Left lobe of liver (tissue), 2 donors: ENCODE data around the gene CECR2. TPM values are rescaled to one million over a fixed set of nuclear protein-coding genes. Genes with fewer than 3 reads are reported as not detected.
"Not testable (repeated sequence)": the region's sequence is repeated elsewhere in the genome, so short reads cannot be mapped to it uniquely, and the experiment has no call there.

Experiments used
- ATAC-seq: fragments of 200-7000 bp; cut with Tn5 transposase; one replicate; pipeline ENCODE4 v1.9.1; 2020; ENCODE audit warnings: mild to moderate bottlenecking, moderate library complexity
- DNase-seq: peaks from one replicate; pipeline ENCODE4 v3.0.0-alpha.2; 2020; ENCODE audit warnings: low spot score
- total RNA-seq: library from RNA; stranded (reverse); gene quantifications from one replicate; pipeline ENCODE4 v1.2.1, GENCODE V29; 2021
- donor health status: DM: no; HTN: no; CAD: no; lungs with moderate emphysema.
- donor health status: DM: no; HTN: yes; CAD: no.

Gene CECR2
- total RNA-seq, 1 donor from 2014 or later: 12.0 TPM

GRCh38 chr22:17493419-17493981 is 124.2 kb downstream of the CECR2 start:
- DNase-seq (no peak), ATAC-seq (no peak)

DNA sequence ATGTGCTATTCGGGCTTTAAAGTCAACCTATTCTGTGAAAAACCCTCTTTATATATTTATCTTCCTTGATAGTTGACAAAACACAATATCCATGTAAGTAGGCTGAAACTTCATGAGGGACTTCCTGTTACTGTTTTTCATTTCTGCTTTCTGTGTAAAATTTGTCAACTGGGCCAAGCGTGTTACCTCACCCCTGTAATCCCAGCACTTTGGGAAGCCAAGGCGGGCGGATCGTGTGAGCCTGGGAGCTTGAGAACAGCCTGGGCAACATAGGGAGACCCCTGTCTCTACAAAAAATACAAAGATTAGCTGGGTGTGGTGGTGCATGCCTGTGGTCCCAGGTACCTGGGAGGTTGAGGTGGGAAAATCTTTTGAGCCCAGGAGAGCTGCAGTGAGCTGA is 127.6 kb downstream of the CECR2 start:
- no peak for ATAC-seq
- DNase-seq: no peak

DNA sequence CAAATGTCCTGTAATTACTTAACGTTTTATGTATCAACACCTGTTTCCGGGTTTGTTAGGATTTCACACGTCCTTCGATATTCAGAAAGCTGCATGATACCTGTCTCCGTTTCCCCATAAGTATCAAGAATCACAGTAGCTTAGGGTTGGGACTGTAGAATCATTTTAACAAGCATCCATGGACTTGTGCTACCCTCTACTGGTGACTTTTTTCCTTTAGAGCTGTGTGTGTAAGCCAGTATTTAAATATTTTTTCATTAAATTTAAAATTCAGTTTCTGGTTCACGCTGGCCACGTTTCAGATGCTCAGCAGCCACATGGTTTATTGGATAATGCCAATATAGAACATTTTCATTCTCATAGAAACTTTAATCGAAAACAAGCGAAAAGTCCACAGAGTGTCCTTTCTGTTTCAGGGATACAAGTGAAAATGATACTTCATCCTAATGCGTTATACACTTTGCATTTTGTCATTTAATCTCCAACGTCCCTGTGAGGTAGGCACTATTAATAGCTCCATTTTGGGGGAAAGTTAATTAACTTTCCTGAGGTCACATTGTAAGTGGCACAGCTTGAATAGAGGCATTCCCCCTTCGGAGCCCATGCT is 132.5 kb downstream of the CECR2 start:
- ATAC-seq: peak; percentile 92
- no peak for DNase-seq

GRCh38 chr22:17508110-17508509 is 138.8 kb downstream of the CECR2 start:
- ATAC-seq: no peak
- no peak for DNase-seq

DNA sequence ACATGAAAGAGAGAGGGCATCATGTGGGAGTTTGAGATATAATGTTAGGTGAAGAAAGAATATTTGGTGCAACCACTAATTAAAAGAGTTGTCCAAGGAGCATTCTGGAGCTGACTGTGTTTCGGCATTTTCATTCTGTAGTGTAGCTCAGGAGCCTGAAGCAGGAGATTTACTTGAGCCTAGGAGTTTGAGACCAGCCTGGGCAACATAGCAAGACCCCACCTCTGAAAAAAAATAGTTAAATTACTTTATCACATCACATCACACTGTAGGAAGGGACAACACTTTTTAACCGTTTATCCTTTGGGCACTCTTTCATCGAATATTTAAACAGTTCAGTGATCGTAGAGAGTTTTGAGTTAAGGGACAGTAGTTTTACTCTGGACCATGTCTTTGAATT is 143.7 kb downstream of the CECR2 start:
- ATAC-seq (no peak), DNase-seq (no peak)

DNA sequence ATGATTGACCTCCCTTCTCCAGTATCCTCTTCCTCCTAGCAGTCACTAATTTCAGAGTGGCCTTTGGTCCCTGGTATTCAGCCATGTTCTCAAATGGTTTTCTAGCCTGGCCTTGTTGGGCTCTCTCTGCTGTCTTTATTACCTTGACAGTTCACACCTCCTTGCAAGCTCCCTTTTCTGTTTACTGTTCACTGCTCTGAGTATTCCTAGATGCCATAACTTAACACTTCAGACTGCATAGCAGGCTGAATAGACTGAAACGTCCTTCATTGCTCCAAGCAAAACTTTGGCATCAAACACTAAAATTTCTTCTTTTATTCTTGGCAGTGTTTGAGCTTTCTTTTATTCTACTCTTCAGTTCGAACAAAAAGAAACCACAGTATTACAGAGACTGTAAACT is 144.4 kb downstream of the CECR2 start:
- ATAC-seq (no peak), DNase-seq (no peak)

DNA sequence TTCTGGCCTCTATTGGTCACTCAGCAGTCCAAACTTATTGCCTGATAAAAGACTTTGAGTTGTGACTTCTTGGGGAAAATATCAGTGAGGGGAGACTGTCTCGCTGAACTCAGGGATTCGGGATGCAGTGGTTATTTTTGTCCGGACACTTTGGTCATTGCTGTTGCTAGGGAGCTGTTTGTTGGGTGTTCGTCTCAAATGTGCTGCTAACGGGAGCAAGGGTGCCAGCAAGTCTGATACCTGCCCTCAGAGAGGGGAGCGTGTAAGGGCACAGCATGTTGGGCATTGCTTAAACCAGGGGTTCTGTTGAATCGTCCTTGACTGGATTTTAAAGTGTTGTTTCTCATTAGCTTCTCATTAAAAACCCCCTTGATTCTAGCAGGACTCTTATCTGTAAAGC is 144.8 kb downstream of the CECR2 start:
- ATAC-seq (no peak), DNase-seq (no peak)

DNA sequence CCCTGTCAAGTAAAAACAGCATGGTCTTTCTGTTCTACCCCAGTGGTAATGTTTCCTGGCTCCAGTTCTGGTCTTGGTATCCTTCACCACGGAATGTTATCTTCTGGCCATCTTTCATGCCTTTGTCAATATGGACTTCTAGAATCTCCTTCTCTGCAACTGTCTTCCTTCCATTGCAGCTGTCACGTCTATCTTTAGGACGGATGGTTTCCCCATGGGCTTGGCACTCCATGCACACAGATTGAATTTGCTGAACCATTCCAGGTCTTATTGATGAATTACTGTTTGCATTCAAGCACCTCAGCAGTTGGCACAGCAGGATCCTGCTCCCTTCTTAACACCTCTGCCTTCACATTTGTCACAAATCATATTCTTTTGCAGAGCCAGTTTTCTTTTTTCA is 149.1 kb downstream of the CECR2 start:
- ATAC-seq (no peak), DNase-seq (no peak)

DNA sequence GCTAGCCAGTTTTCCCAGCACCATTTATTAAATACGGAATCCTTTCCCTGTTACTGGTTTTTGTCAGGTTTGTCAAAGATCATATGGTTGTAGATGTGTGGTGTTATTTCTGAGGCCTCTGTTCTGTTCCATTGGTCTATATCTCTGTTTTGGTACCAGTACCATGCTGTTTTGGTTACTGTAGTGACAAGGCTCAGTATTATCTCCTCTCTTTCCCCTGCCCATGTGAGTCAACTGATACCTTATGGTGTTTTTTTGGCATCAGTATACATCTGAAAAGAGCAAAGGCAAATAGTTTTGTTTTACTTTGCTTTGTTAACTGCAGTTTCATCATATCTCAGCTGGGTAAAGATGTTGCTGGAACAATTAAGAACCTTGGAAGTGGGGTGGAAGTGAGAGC is 152.7 kb downstream of the CECR2 start:
- DNase-seq: not testable (repeated sequence)

DNA sequence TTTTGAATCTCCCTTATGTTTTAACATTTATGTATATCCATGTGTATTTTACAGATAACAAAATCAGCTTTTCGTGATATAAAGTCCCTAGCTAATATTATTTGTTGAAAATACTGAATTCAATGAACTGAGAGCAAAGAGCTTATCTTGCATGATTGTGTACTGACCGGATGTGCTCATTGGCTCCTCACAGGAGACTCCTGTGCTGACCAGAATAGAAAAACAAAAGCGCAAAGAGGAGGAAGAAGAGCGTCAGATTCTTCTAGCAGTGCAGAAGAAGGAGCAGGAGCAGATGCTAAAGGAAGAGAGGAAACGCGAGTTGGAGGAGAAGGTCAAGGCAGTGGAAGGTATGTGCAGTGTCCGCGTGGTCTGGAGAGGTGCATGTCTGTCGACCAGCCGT is 154.7 kb downstream of the CECR2 start:
- ATAC-seq: peak; percentile 31
- DNase-seq: no peak

More for the DNA sequence above, 152.7 kb downstream of the CECR2 start:
- not testable (repeated sequence) for ATAC-seq

GRCh38 chr22:17536269-17536668 is 167.0 kb downstream of the CECR2 start:
- no peak for ATAC-seq
- DNase-seq: no peak

- no peak for DNase-seq
- peak; percentile 29 for ATAC-seq
Measured at GRCh38 chr22:17537155-17537554, 167.9 kb downstream of the CECR2 start.

DNA sequence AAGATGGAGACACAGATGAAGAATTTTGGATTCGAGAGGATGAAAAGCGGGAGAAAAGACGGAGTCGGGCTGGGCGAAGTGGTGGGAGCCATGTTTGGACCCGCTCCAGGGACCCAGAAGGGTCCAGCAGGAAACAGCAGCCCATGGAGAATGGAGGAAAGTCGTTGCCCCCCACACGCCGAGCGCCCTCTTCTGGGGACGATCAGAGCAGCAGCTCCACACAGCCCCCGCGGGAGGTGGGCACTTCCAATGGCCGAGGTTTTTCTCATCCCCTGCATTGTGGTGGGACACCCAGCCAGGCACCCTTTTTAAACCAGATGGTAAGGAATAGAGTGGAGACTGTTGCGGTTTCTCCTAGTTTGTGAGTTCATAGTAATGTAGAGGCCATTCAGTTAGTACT is 171.2 kb downstream of the CECR2 start:
- DNase-seq: no peak
- ATAC-seq: peak; percentile 18

GRCh38 chr22:17541476-17541875 is 172.2 kb downstream of the CECR2 start:
- ATAC-seq (no peak), DNase-seq (no peak)

- DNase-seq (no peak), ATAC-seq (no peak)
Measured at GRCh38 chr22:17542452-17542851, 173.2 kb downstream of the CECR2 start.

DNA sequence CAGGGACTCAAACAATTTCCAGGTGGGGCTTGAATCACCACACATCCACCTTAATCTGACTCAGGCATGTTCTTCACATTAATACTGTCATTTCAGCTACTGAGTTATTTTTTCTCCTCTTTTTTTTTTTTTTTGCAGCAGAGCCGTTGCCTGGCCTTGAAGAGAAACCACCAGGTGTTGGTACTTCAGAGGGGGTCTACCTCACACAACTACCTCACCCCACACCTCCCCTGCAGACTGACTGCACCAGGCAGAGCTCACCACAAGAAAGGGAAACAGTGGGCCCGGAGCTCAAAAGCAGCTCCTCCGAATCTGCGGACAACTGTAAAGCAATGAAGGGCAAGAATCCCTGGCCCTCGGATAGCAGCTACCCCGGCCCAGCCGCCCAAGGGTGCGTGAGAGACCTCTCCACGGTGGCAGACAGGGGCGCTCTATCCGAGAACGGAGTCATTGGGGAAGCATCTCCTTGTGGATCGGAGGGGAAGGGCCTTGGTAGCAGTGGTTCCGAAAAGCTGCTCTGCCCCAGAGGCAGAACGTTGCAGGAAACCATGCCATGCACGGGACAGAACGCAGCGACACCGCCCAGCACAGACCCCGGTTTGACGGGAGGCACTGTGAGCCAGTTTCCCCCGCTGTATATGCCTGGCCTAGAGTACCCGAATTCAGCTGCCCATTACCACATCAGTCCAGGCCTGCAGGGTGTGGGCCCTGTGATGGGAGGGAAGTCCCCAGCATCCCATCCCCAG is 178.9 kb downstream of the CECR2 start:
- ATAC-seq: no peak
- DNase-seq: no peak

GRCh38 chr22:17548756-17549035 is 179.4 kb downstream of the CECR2 start:
- DNase-seq (no peak), ATAC-seq (no peak)

DNA sequence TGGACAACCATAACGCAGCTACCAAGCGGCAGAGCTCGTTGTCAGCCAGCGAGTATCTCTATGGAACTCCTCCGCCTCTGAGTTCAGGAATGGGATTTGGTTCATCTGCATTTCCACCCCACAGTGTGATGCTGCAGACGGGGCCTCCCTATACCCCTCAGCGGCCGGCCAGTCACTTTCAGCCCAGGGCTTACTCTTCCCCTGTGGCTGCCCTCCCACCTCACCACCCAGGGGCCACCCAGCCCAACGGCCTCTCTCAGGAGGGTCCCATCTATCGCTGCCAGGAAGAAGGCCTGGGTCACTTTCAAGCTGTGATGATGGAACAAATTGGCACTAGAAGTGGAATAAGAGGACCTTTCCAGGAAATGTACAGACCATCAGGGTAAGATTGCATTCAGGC is 179.9 kb downstream of the CECR2 start:
- ATAC-seq (no peak), DNase-seq (no peak)

- ATAC-seq (no peak), DNase-seq (no peak)
Measured at GRCh38 chr22:17549655-17550054, 180.4 kb downstream of the CECR2 start.

DNA sequence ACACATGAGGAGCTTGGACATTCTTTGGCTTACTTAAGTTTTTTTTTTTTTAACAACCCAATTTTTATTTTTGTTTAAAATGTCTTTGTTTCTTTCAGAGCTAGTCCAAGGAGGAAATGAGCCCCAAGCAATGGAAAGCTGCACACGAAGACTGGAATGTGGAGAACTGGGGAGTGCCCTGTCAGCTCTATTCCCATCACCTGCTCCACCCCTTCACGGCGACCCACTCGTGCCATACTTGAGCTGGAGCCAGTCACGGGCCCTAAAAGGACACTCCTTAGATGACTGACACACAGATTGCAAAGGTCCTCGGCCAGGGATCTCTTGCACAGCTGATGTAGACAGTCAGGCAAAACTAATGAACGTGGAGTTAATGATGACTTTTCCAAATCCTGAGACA is 183.5 kb downstream of the CECR2 start:
- ATAC-seq (no peak), DNase-seq (no peak)

GRCh38 chr22:17554814-17555213 is 185.6 kb downstream of the CECR2 start:
- DNase-seq: no peak
- no peak for ATAC-seq

DNA sequence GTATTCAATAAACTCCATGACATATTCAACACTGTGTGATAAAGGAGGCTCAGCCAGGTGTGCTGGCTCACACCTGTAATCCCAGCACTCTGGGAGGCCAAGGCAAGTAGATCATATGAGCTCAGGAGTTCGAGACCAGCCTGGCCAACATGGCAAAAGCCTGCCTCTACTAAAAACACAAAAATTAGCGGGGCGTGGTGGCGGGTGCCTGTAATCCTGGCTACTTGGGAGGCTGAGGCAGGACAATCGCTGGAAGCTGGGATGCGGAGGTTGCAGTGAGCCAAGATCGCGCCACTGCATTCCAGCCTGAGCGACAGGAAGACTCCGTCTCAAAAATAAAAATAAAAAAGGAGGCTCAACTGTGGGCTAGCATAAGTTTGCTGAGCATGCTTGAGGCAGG is 189.9 kb downstream of the CECR2 start:
- DNase-seq (no peak), ATAC-seq (no peak)
